HepG2 (cell line): ENCODE measurements around the gene SRD5A1. TPM values are rescaled to one million over a fixed set of nuclear protein-coding genes. Genes with fewer than 3 reads are reported as not detected.
A peak's percentile ranks its signal among the peaks of the same experiment; 100 is the strongest.

ENCODE experiments used
- HNF4G ChIP-seq, 2 experiments: sonication (generic) in 1 of 2; formaldehyde crosslinking in 1 of 2; IDR thresholded peaks; 2 replicates each; pipeline versions ENCODE4 v1.4.0 to v1.6.1; 2011 to 2020; ENCODE audit warnings: borderline replicate concordance in 2 of 2, low read depth in 2 of 2, mild to moderate bottlenecking in 2 of 2, low read length in 1 of 2, missing genetic modification reagents in 1 of 2, moderate library complexity in 1 of 2
- KLF12 ChIP-seq: sonication (generic); formaldehyde crosslinking; IDR thresholded peaks from 2 replicates; pipeline ENCODE4 v1.4.0; 2020; ENCODE audit warnings: missing genetic modification reagents, borderline replicate concordance
- SP4 ChIP-seq: sonication (generic); formaldehyde crosslinking; IDR thresholded peaks from 2 replicates; pipeline ENCODE4 v1.8.1; 2023; ENCODE audit warnings: mild to moderate bottlenecking, missing genetic modification reagents
- SRSF4 ChIP-seq: fragments of 200-400 bp; formaldehyde crosslinking; IDR thresholded peaks from one replicate; pipeline ENCODE4 v1.6.1; 2018; ENCODE audit warnings: mild to moderate bottlenecking, low read depth, low read length, moderate library complexity; ENCODE audit not compliant: poor library complexity, severe bottlenecking
- ZNF235 ChIP-seq: sonication (generic); formaldehyde crosslinking; IDR thresholded peaks from 2 replicates; pipeline ENCODE4 v1.8.1; 2023; ENCODE audit warnings: mild to moderate bottlenecking, missing genetic modification reagents, borderline replicate concordance
- ZNF331 ChIP-seq: sonication (generic); formaldehyde crosslinking; IDR thresholded peaks from 2 replicates; pipeline ENCODE4 v1.4.0; 2020; ENCODE audit warnings: missing genetic modification reagents
- polyA plus RNA-seq, 8 experiments: library from polyadenylated mRNA; depleted of rRNA in 3 of 8; stranded (reverse) in 7 of 8; unstranded in 1 of 8; fragments of >200 nt; fragmentation: Illumina TruSeq in 4 of 8; extraction: Trizol in 4 of 8; gene quantifications; 2 replicates each; pipeline versions ENCODE4 v1.2.1 to v1.2.3, GENCODE V29; 2011 to 2016; ENCODE audit warnings: low read depth in 4 of 8, missing spikeins in 1 of 8, mixed read lengths in 1 of 8; ENCODE audit not compliant: insufficient read depth in 1 of 8
- total RNA-seq, 5 experiments: library from RNA; depleted of rRNA; stranded (reverse); fragments of >200 nt; fragmentation: Illumina TruSeq; extraction: Trizol; gene quantifications; 2 replicates each; pipeline ENCODE4 v1.2.3, GENCODE V29; 2016; ENCODE audit warnings: low read depth in 1 of 5
- TF ChIP-seq, protein P1 (sequence below): sonication (generic); formaldehyde crosslinking; IDR thresholded peaks from 2 replicates; pipeline ENCODE4 v1.5.1; 2020; ENCODE audit warnings: mild to moderate bottlenecking, missing genetic modification reagents, moderate library complexity
- TF ChIP-seq, protein P2 (sequence below): sonication (generic); formaldehyde crosslinking; IDR thresholded peaks from 2 replicates; pipeline ENCODE4 v1.5.0; 2020; ENCODE audit warnings: missing genetic modification reagents, mild to moderate bottlenecking, borderline replicate concordance
- TF ChIP-seq, protein P3 (sequence below), 2 experiments: sonication (generic) in 1 of 2; formaldehyde crosslinking in 1 of 2; IDR thresholded peaks; 2 replicates each; pipeline versions ENCODE4 v1.4.0 to v1.6.1; 2018 to 2020; ENCODE audit warnings: missing genetic modification reagents in 2 of 2, borderline replicate concordance in 1 of 2, low read depth in 1 of 2, mild to moderate bottlenecking in 1 of 2, missing biosample characterization in 1 of 2

SRD5A1 gene
- total and polyA plus RNA-seq, 2 of the 13 experiments (the other 11 are each of a cell fraction or from before 2014, with no cell fraction given) = 6.1 to 9.9 TPM

DNA sequence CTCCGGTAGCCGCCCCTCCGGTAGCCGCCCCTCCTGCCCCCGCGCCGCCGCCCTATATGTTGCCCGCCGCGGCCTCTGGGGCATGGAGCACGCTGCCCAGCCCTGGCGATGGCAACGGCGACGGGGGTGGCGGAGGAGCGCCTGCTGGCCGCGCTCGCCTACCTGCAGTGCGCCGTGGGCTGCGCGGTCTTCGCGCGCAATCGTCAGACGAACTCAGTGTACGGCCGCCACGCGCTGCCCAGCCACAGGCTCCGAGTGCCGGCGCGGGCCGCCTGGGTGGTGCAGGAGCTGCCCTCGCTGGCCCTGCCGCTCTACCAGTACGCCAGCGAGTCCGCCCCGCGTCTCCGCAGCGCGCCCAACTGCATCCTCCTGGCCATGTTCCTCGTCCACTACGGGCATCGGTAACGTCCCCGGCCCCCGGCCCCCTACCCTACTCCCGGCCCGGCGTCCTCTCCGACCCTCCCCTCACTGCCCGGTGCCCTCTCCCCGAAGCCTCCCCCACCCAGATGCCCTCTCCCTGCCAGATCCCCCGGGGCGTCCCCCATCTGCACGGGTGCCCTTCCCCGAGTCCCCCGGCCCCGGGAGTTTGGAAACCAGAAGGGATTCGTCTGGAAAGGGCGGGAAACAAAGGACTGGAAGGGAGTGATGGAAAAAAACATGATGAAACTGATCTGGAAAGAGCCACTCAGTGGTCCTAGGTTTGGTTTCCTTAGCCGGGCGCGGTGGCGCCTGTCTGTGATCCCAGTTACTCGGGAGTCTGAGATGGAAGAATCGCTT lies 417 bp downstream of the SRD5A1 start (continued):
- TF ChIP-seq, protein P1, sequence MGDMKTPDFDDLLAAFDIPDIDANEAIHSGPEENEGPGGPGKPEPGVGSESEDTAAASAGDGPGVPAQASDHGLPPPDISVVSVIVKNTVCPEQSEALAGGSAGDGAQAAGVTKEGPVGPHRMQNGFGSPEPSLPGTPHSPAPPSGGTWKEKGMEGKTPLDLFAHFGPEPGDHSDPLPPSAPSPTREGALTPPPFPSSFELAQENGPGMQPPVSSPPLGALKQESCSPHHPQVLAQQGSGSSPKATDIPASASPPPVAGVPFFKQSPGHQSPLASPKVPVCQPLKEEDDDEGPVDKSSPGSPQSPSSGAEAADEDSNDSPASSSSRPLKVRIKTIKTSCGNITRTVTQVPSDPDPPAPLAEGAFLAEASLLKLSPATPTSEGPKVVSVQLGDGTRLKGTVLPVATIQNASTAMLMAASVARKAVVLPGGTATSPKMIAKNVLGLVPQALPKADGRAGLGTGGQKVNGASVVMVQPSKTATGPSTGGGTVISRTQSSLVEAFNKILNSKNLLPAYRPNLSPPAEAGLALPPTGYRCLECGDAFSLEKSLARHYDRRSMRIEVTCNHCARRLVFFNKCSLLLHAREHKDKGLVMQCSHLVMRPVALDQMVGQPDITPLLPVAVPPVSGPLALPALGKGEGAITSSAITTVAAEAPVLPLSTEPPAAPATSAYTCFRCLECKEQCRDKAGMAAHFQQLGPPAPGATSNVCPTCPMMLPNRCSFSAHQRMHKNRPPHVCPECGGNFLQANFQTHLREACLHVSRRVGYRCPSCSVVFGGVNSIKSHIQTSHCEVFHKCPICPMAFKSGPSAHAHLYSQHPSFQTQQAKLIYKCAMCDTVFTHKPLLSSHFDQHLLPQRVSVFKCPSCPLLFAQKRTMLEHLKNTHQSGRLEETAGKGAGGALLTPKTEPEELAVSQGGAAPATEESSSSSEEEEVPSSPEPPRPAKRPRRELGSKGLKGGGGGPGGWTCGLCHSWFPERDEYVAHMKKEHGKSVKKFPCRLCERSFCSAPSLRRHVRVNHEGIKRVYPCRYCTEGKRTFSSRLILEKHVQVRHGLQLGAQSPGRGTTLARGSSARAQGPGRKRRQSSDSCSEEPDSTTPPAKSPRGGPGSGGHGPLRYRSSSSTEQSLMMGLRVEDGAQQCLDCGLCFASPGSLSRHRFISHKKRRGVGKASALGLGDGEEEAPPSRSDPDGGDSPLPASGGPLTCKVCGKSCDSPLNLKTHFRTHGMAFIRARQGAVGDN (CRISPR knock-in tag) = peak; percentile 80
- TF ChIP-seq, protein P2, sequence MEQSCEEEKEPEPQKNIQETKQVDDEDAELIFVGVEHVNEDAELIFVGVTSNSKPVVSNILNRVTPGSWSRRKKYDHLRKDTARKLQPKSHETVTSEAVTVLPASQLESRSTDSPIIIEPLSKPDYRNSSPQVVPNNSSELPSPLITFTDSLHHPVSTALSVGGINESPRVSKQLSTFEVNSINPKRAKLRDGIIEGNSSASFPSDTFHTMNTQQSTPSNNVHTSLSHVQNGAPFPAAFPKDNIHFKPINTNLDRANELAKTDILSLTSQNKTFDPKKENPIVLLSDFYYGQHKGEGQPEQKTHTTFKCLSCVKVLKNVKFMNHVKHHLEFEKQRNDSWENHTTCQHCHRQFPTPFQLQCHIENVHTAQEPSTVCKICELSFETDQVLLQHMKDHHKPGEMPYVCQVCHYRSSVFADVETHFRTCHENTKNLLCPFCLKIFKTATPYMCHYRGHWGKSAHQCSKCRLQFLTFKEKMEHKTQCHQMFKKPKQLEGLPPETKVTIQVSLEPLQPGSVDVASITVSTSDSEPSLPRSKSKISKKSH = no peak
- 0 out of 2 replicates have a peak, but pooled peaks have one; percentile 7 for TF ChIP-seq SP4 (CRISPR knock-in tag)
- no peak for TF ChIP-seq KLF12 (CRISPR knock-in tag)
- no peak for TF ChIP-seq SRSF4
- TF ChIP-seq ZNF235 (CRISPR knock-in tag) = 0 out of 2 replicates have a peak, but pooled peaks have one; percentile 21
- TF ChIP-seq ZNF331 (CRISPR knock-in tag) = 0 out of 2 replicates have a peak, but pooled peaks have one; percentile 23
- no peak for TF ChIP-seq HNF4G (IDR thresholded peaks at IDR 0.05; ENCODE audit: borderline replicate concordance, low read depth, low read length)
- TF ChIP-seq HNF4G (CRISPR knock-in tag; IDR thresholded peaks at IDR 0.05; ENCODE audit: borderline replicate concordance, low read depth) = no peak
- TF ChIP-seq, protein P3, sequence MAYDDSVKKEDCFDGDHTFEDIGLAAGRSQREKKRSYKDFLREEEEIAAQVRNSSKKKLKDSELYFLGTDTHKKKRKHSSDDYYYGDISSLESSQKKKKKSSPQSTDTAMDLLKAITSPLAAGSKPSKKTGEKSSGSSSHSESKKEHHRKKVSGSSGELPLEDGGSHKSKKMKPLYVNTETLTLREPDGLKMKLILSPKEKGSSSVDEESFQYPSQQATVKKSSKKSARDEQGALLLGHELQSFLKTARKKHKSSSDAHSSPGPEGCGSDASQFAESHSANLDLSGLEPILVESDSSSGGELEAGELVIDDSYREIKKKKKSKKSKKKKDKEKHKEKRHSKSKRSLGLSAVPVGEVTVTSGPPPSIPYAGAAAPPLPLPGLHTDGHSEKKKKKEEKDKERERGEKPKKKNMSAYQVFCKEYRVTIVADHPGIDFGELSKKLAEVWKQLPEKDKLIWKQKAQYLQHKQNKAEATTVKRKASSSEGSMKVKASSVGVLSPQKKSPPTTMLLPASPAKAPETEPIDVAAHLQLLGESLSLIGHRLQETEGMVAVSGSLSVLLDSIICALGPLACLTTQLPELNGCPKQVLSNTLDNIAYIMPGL (CRISPR knock-in tag; IDR thresholded peaks at IDR 0.05; ENCODE audit: borderline replicate concordance in 1 of 2, low read depth in 1 of 2) = 0 out of 4 replicates have a peak, but pooled peaks of 1 of the 2 experiments have one; percentile 40
- TF ChIP-seq, all 625 proteins: peak for 61
